GM18499 (cell line): Measurements from ENCODE around the gene GK2.

ENCODE experiments used
- ATAC-seq: cut with Tn5 transposase; IDR thresholded peaks from one replicate; pipeline ENCODE4 v1.9.1; 2021; ENCODE audit warnings: moderate number of reproducible peaks; ENCODE audit not compliant: insufficient read depth, unreplicated experiment

Gene GK2

DNA sequence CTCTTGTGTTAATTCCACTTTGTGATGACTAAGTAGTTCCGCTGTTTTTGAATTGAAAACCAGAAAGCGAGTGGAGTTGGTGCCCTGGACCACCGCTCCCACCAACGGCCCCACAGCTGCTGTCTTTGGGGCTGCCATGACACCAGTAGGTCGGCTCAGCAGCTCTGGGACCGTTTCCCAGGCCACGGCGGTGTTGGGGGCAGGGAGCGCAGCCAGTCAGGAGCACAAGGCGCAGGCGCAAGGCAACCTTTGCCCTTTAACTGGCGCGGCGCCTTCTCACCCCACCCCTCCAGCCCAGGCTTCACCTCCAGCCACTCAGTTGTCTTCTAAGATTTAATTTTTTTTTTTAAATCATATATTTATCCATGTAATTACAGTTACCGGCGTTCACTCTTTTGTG lies at the start of gene GK2:
Gene GK2, minus strand, starts transcription at position 166 of the 400 bp plus-strand sequence. Its CDS starts 28 bp downstream, at position 138.
- no peak for ATAC-seq

DNA sequence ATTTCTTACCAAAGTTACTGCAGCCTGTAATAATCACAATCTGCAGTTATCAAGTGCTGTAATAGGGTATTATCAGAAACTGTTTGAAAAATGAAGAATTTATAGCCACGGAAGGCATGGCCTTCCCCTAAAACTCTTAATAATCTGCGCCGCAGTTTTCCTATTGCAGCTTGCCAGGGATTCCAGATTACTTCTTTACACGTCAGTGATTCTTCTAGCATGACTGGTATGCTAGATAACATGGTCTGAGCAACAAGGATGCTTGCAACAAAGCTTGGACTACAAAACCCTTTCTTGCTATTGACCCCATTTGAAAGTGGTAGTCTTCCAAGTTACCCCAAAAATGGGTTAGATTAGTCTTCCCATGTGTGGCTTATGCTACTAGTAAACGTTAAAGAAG lies 47.2 kb upstream of the GK2 start:
- no peak for ATAC-seq

DNA sequence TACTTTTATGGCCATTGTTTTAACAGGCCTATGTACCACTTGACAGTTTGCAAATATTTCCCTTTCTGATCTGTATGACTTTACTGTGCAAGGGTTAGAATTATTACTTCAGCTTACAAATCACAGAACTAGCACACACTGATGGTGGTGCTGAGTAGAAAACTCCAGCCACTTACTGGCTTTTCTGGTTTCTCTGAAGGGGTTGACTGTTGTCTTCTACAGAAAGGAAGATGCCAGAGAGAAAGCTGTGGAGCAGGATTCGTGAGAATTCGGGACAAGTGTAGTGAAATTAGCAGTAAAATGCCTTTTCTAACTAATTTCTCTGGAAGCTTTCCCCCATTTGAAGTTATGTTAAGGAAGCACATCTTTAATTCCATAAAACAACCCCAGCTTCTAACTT lies 46.6 kb upstream of the GK2 start:
- ATAC-seq, result no peak

DNA sequence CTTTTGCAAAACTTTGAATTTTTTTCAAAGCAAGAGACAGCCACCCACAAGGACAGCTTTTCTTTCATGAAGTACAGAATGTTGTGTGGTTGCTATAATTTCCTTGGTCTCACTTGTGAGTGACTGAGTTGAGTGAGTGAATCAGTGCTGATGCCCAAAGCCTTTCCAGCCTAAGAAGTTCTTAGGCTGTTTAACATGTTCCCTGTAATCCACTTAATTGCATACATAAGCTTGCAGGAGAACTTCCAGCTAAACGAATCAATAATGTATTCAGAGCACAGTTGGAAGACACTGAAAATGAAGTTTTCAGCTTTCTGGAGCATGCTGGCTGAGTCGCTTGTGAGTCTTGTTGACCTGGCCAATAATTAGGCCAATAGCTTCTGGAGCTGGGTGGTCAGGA lies 42.0 kb upstream of the GK2 start:
- no peak for ATAC-seq

DNA sequence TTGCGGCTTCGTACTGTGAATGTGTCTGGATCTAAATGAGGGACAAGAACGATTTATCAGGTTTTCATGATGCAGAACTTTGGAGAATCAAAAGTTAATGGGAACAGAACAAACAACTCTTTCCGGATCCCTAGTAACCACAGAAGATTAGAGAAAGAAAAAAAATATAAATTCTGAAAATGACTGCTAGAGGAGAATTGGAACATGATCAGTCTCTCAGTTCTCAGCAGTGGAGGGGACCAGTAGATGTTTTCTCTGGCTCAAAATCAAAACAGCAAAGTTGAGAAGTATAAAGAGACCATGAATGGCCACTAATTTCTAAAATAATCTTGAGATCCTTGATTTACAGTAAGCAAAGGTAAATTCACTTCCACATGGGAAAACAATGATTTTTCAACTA lies 38.1 kb upstream of the GK2 start:
- ATAC-seq, result no peak

DNA sequence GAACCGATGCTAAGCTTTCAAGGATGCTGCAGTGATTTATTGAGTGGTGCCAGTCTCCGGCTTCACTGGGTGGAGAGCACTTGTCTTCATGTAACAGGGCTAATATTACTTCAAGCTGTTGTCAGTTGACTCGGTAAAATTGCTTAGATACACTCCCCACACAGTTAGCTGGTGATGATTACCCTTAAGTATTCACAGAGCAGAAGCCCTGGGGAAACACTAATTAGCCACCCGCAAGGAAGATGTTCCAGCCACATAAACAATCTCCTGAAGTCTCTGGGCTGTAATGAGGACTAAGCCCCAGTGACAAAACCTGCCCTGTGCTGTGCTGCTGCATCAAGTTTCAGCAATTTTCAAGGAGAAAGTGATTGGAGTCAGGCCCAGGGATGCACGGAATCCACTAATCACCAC lies 37.3 kb upstream of the GK2 start:
- no peak for ATAC-seq

DNA sequence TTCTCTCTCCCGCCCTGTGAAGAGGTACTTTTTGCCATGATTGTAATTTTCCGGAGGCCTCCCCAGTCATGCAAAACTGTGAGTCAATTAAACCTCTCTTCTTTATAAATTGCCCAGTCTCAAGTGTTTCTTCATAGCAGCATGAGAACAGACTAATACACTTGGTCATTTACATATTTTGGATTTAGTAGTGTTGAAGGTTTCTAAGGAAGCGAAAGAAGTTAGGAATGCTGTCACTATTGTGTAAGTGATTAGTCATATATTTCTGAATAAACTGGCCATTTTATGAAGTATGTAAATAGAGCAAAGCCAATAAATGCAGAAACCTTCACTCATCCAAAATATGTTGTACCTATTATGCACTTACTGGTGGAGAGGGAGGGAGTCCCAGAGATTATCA lies 34.4 kb upstream of the GK2 start:
- ATAC-seq, result no peak

DNA sequence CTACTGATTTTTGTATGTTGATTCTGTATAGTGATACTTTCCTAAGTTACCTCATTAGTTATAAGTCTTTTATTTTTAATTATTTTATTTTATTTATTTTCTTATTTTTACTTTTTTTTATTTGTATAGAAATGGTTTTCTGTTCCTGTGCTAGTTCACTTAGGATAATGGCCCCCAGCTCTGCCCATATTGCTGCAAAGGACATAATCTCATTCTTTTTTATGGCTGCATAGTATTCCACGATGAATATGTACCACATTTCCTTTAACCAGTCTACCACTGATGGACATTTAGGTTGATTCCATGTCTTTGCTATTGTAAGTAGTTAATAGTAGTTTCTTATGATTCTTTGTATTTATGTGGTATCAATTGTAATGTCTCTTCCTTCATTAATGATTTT lies 31.5 kb upstream of the GK2 start:
- ATAC-seq, result no peak

DNA sequence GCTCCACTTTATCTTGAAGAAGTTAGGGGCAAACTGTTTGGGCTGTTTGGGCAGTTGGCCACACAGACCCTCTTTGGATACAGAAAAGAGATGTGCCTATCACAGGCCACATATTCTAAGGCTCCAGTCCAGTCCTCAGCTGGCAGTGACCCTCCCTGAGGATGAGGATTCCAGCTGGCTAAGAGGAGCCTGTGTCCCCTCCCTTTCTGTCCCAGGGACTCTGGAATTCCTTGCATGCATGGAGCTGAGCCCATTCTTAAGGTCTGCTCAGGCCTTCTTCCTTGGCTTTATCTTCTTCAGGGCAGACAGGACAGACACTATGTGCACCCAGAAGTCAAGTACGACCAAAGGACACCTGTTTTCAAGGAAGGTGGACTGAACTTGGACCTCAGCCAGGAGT lies 23.8 kb upstream of the GK2 start:
- no peak for ATAC-seq

DNA sequence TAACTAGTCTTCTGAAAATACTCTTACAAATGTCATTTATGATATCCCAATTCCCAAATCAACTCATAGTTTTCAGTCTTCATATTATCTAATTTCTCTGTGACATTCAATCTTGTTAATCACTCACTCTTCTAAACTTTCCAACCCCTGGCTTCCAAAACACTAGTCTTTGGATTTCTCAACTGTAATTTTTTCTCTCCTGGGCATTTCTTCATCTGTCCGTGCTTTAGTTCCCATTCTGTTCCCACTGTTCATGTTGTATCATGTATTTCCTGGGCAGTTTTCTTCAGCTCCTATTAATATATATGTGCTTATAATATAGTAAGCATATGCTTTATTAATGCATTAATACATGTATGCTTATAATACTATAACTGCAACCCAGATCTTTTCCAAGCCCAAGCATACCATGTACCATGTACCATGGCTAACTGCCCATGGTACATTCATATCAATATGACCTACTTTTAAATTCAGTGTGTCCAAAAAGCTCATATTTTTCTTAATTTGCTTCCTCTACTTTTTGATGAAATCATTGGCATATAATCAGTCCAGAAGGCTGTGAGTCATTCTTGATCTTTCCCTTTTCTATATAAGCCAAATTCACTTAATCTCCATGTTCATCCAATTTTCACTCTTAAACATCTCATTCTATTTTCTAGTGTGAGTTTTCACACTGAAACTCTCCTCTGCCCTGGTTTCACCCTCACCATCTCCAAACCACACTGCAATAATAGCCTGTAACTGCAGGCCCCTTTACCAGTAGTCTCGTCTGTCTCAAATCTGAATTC lies 21.3 kb upstream of the GK2 start:
- no peak for ATAC-seq

DNA sequence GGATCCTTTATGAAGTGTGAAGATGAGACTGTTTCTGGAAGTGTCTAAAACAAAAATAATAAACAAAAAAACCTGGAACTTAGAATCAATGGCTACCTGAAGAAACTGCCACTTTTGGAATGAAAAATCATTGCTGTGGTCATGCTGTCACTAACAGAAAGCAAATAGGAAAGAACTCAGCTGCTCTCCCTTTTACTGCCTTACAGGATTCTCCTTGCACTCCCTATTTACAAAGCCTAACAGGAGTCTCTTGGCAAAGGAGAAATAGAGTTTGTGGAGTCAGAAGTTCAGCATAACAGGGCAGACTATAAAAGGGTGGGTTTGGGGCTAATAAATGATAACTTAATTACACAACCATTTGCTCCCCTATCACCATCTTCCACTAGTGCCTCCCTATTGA lies 19.0 kb upstream of the GK2 start:
- no peak for ATAC-seq

DNA sequence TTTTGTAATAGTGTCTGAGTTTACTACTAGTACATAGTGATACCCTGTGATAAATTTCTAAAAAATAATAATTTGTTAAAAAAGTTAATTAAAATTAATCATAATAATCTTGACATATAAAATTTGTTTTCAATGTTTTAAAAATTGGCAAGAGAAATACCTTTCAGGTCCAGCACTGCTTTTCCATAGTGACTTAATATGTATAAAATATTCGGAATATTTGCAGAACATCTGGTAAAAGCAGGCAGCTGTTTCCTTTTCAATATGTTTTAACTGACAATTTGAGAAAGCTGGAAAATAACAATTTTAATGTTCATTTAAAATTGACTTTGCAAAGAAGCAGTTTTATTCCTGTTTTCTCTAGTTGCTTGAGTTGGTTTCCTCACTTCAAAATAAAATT lies 17.6 kb upstream of the GK2 start:
- no peak for ATAC-seq

DNA sequence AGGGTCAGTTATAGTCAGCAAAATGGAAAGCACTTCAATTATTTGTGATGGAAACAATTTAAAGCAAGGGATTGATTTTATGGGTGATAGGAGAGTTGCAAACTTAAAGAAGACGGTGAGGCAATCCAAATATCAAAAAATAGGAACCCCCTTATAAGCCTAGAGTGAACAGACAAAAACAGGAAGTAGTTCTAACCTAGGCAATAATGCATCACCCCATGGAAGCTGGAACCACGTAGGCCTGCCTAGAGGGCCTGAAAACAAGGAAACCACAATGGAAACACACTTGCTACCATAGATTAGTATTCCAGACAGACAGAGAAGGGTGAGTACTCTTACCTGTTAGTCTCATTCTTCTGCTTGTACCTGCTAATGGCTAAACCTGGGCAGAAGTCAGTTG lies 13.5 kb upstream of the GK2 start:
- no peak for ATAC-seq

DNA sequence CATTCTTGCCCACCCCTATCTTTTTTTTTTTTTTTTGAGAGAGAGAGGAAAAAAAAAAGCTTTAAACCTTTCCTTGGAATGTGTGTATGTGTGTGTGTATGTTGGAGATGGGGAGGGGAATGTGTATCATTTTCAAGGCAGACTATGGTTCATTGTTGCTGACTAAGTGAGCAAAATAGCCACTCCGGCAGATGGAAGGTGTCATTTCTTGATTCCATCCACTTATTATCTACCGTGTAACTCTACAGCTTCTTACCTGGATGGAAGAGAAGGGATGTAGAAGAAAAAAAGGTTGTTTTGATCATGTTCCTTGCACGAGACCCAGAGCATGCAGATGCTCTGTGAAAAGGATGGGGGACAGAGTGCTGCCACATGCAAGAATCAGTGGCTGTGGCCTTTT lies 5.9 kb upstream of the GK2 start:
- no peak for ATAC-seq

DNA sequence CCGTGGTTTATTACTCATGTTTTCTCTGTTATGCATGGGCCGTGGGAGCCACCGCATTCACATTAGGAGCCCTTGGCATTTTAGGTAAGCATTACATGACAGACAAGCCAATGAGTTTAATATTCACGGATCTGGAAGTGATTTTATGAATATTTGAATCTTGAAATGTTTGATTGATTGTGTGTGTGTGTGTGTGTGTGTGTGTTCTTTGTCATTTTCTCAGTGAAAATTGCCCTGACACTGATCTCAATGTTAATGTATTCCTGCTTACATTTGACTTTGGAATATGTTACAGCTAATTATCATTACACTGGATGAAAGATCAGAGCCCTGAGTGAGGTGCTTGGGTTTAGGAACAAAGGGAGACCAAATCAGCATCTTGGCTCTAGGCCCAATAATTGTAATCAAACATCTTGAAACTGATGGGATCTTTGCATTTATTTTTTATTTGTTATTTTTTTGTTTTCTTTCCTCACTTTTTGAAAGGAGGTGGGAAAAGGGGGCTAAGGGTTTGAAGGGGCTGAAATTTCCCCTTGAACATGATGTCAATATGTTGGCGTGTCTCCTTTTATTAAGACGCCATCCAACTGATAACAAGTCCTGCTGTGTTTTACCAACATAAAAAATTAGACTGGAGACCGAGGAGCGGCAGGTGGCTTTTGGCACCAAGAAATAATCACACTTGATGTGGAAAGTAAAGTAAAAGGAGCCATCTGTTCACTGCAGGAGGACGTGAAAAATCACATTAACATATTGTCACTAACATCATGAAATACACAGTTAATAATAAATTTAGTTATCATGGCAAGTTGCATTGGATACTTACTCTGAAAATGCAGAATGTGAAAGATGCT lies 5.2 kb upstream of the GK2 start:
- ATAC-seq, result no peak

DNA sequence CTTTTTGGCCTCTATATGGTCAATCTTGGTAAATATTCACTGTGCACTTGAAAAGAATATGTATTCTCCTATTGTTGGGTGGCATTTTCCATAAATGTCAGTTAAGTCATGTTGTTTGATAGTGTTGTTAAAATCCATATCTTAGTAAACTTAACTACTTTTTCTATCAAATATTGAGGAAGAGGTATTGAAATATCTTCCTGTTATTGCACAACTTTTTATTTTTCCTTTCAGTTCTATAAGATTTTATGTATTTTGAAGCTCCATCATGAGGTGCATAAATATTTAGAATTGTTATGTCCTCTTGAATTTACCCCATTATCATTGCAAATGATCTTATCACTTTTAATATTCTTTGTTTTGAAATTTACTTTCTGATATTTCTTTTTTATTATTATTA lies 3.4 kb downstream of the GK2 start:
- ATAC-seq, result no peak

DNA sequence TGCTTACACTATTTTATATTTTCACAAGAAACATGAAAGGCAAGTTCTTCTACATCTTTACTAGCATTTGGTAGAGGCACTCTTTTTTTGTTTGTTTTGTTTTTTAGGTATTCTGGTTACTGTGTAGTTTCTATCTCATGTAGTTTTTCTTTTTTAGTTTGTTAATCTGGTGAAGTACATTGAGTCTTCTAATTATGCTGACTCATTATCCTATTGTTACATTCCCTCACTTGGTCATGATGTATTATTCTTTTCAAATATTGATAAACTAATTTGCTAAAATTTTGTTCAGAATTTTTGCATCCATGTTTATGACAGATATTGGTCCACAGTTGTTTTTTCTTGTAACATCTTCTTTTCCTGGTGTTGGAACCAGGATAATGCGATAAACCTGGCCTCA lies 4.7 kb downstream of the GK2 start:
- ATAC-seq, result no peak

DNA sequence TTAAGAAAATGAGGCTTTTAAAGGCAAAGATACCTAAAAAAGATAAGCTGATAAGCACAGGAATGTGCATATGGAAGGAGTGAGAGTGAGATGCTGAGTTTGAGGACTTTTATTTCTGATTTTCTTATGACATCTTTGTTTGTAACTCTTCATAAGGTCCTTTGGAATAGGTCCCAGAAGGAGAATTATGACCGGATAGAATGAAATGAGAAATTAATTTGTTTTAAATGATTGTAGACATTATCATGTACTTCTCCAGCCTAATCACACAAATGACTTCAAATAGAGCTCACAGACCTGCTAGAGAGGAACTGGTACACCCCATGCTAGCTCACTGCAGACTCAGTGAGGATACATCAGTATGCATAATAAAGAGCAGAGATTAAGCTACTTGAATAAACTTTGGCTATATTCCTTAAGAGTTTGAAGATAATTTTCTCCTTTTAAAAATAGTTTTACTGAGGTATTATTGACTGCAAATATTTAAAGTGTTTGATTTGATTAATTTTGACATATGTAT lies 5.6 kb downstream of the GK2 start:
- ATAC-seq, result no peak

DNA sequence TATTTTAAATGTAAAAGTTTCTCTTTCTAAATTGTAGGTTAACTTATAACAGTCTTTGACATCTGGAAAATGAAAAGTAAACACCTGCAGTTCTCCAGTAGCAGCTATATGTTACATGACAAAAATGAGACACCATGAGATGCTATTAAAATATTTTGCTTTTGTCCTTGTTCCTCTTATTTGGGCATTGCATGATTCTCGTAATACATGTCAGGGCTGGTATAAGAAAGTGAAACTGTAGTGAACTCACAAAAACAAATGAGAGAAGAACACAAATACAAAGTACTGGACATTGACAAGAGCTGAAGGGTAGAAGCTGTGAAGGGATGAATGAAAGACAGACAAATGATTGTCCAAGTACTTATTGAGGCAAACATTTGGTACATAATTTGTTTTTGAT lies 9.0 kb downstream of the GK2 start:
- no peak for ATAC-seq

DNA sequence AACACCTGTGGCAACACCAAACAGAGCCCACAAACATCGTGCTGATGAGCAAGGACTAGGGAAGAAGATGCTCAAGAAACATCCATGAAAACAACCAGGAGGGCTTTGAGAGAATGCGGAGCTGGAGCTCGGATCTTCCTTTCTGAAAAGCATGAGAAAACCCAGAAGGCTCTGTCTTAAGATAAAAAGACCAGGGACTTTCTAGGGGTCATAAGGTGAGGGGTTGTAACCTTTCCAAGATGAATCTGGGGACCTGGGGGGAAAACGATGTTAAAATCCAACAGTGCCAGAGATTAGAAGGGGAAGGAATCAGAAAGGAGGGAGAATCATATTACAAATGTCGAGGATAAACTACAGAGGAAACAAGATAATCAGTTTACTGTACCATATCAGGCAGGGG lies 10.1 kb downstream of the GK2 start:
- ATAC-seq, result no peak

DNA sequence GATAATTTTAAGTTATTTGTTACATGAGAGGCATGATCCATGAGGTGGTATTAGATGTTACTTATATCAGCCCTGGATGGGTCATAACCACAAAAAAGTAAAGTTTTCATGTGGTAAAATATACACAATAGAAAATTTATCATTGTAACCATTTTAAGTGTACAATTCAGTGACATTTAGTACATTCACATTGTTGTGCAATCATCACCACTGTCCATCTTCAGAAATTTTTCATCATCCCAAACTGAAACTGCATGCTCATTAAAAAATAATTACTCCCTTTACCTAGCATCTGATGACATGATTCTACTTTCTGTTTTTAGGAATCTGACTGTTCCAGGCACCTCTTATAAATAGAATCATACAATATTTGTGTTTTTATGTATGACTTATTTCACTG lies 11.2 kb downstream of the GK2 start:
- no peak for ATAC-seq

DNA sequence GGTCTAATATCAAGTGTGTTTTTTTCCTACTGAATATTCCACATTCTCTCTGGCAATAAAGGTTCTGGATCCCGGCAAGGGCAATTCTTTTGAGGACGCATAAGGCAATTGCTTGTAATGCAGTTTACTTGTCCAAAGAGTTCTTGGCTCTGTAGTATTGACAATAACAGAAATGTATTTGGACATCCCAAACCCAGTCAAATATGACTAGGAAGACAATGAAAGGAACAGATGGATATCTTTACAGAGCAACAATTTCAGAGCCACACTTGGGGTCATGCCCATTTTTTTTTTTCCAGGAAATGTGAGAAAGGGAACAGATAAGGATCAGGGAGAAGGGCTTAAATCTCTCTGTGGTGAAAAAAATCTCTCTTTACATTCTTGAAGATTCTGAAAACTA lies 12.2 kb downstream of the GK2 start:
- ATAC-seq, result no peak
